K562 (cell line): ENCODE measurements around the gene RPL19. TPM values are rescaled to one million over a fixed set of nuclear protein-coding genes. Genes with fewer than 3 reads are reported as not detected.

Experiments
- ATAC-seq: fragments of 200-7000 bp; cut with Tn5 transposase; 3 replicates; pipeline ENCODE4 v1.9.1; 2020; ENCODE audit warnings: moderate library complexity
- BruUV-seq: library from RNA; stranded (reverse); fragments of 400-500 nt; replicated peaks from 2 replicates; lab custom pipeline; 2021; lab: Mats Ljungman, UMichigan
- CTCF ChIA-PET: fragments of 300-600 bp; formaldehyde crosslinking; extraction: SDS; loops from one replicate; lab custom pipeline; 2021; ENCODE audit warnings: low intra/inter-chr PET ratio; lab: Yijun Ruan, JAX
- POLR2A ChIA-PET: fragments of 300-600, 350-650 bp; sonication (Branson Sonifier 250); formaldehyde crosslinking; extraction: SDS; loops from one replicate; lab custom pipeline; 2021; ENCODE audit warnings: antibody characterized with exemption, inconsistent platforms; lab: Yijun Ruan, JAX
- DNase-seq, 4 experiments: peaks; one replicate each; pipeline versions ENCODE4 v3.0.0 to v3.0.0-alpha.2; 2011 to 2018; ENCODE audit warnings: low spot score in 3 of 4, mixed read lengths in 3 of 4; ENCODE audit errors: extremely low read depth in 1 of 4
- FAIRE-seq: peaks from 2 replicates; lab custom pipeline; 2011; peaks lifted over from hg19 to GRCh38; lab: Jason Lieb, UNC
- H2AFZ ChIP-seq: 2 replicates; pipeline ENCODE4 v1.6.0; 2011; ENCODE audit warnings: low read depth, low read length, control low read depth, inconsistent platforms
- H3K27ac ChIP-seq: fragments of 200-600 bp; 3 replicates; pipeline ENCODE4 v1.8.0; 2011; ENCODE audit warnings: low read depth, mild to moderate bottlenecking, control low read depth, inconsistent platforms, low read length, moderate library complexity, mixed read lengths; ENCODE audit errors: extremely low read depth
- H3K27me3 ChIP-seq, 2 experiments: fragments of 300-600 bp in 1 of 2; 2 replicates in 1 of 2; 3 replicates in 1 of 2; pipeline versions ENCODE4 v1.6.0 to v1.8.0; 2011; ENCODE audit warnings: inconsistent platforms in 2 of 2, low read length in 2 of 2, mild to moderate bottlenecking in 1 of 2, mixed read lengths in 1 of 2, moderate library complexity in 1 of 2; ENCODE audit not compliant: control insufficient read depth in 2 of 2, insufficient read depth in 2 of 2
- H3K36me3 ChIP-seq: fragments of 300-600 bp; 3 replicates; pipeline ENCODE4 v1.8.0; 2011; ENCODE audit warnings: mild to moderate bottlenecking, low read length, inconsistent platforms; ENCODE audit not compliant: control insufficient read depth, insufficient read depth
- H3K4me1 ChIP-seq, 2 experiments: fragments of 200-600 bp in 1 of 2; replicated peaks in 1 of 2; 2 replicates in 1 of 2; 3 replicates in 1 of 2; pipeline versions ENCODE4 v1.5.1 to v1.8.0; 2011; ENCODE audit warnings: inconsistent platforms in 2 of 2, low read length in 2 of 2, mild to moderate bottlenecking in 1 of 2, mixed read lengths in 1 of 2, moderate library complexity in 1 of 2; ENCODE audit not compliant: control insufficient read depth in 2 of 2, insufficient read depth in 2 of 2
- H3K4me2 ChIP-seq: 2 replicates; pipeline ENCODE4 v1.6.1; 2011; ENCODE audit warnings: low read length, control low read depth, inconsistent platforms, mixed read lengths; ENCODE audit not compliant: insufficient read depth
- H3K4me3 ChIP-seq: fragments of 200-600 bp; sonication (generic), shearing (Covaris generic); 2 replicates; pipeline ENCODE4 v1.5.1; 2016; ENCODE audit warnings: control low read depth, inconsistent platforms
- H3K79me2 ChIP-seq: fragments of 200-600 bp; 3 replicates; pipeline ENCODE4 v1.8.0; 2011; ENCODE audit warnings: low read length, inconsistent platforms; ENCODE audit not compliant: control insufficient read depth, insufficient read depth
- H3K9ac ChIP-seq, 2 experiments: 2 replicates each; pipeline versions ENCODE4 v1.6.0 to v1.6.1; 2011; ENCODE audit warnings: low read depth in 2 of 2, low read length in 2 of 2, control low read depth in 1 of 2, inconsistent platforms in 1 of 2, mild to moderate bottlenecking in 1 of 2, mixed read lengths in 1 of 2; ENCODE audit not compliant: insufficient read depth in 1 of 2
- H3K9me1 ChIP-seq: one replicate; pipeline ENCODE4 v1.6.0; 2011; ENCODE audit warnings: inconsistent platforms, mild to moderate bottlenecking, low read length, moderate library complexity; ENCODE audit not compliant: control insufficient read depth, insufficient read depth
- H3K9me3 ChIP-seq: replicated peaks from 2 replicates; pipeline ENCODE4 v1.5.1; 2011; ENCODE audit warnings: low read depth, low read length, inconsistent platforms; ENCODE audit not compliant: control insufficient read depth, insufficient read depth
- H4K20me1 ChIP-seq: replicated peaks from 2 replicates; pipeline ENCODE4 v1.6.1; 2011; ENCODE audit warnings: low read length, inconsistent platforms, mixed read lengths; ENCODE audit not compliant: control insufficient read depth, insufficient read depth
- CXXC5 ChIP-seq: fragments of 250-450 bp; sonication (Bioruptor Pico); IDR thresholded peaks from 2 replicates; pipeline ENCODE4 v1.8.0; 2022; ENCODE audit warnings: inconsistent platforms, mild to moderate bottlenecking, moderate library complexity
- GATAD2B ChIP-seq: fragments of 450-650 bp; IDR thresholded peaks from 2 replicates; pipeline ENCODE4 v1.6.1; 2017; ENCODE audit warnings: mild to moderate bottlenecking, borderline replicate concordance
- KAT7 ChIP-seq: sonication (generic); formaldehyde crosslinking; IDR thresholded peaks from 2 replicates; pipeline ENCODE4 v1.8.0; 2022; ENCODE audit warnings: missing genetic modification reagents, mild to moderate bottlenecking, borderline replicate concordance
- KLF6 ChIP-seq: fragments of 250-450 bp; sonication (Bioruptor Pico); IDR thresholded peaks from 2 replicates; pipeline ENCODE4 v1.4.0; 2020; ENCODE audit warnings: mild to moderate bottlenecking, moderate library complexity, borderline replicate concordance
- WGBS: fragments of 100-300 bp; shearing (Covaris generic); methylation state at CpG from one replicate; pipeline ENCODE4 v1.1.6; 2016; ENCODE audit warnings: low coverage, mixed read lengths; ENCODE audit not compliant: insufficient coverage; ENCODE audit errors: missing lambda C conversion rate; 5-methylcytosine and 5-hydroxymethylcytosine counted together
- in situ Hi-C: fragments of 300-500 bp; cut with MboI; formaldehyde crosslinking; loops from 4 replicates; pipeline ENCODE4 v1.15.0; 2018; ENCODE audit warnings: inconsistent platforms, mixed read lengths
- intact Hi-C: fragments of 100-400 bp; cut with micrococcal nuclease; formaldehyde crosslinking; loops from 2 replicates; pipeline ENCODE4 v1.14.2; 2022
- polyA plus RNA-seq, 8 experiments: library from polyadenylated mRNA; depleted of rRNA in 4 of 8; stranded (reverse) in 5 of 8; unstranded in 3 of 8; fragments of >200 nt; fragmentation: Nextera tagmentation in 2 of 8; fragmentation: Illumina TruSeq in 1 of 8; extraction: Ambion mirVana in 2 of 8; extraction: Trizol in 1 of 8; gene quantifications; 2 replicates each; pipeline versions ENCODE4 v1.2.1 to v1.2.3, GENCODE V29; 2011 to 2014; ENCODE audit warnings: inconsistent platforms in 1 of 8, missing spikeins in 1 of 8
- total RNA-seq, 7 experiments: library from RNA; depleted of rRNA in 6 of 7; stranded (reverse); fragments of >200 nt in 6 of 7; fragmentation: Illumina TruSeq in 2 of 7; extraction: Trizol in 2 of 7; gene quantifications; 2 replicates each; pipeline versions ENCODE4 v1.2.1 to v1.2.3, GENCODE V29; 2011 to 2021; ENCODE audit warnings: low replicate concordance in 1 of 7
- TF ChIP-seq, protein P1 (sequence below): IDR thresholded peaks from 2 replicates; pipeline ENCODE4 v1.6.1; 2011; ENCODE audit not compliant: insufficient read length; ENCODE audit errors: extremely low read depth
- TF ChIP-seq, protein P2 (sequence below): fragments of 450-650 bp; IDR thresholded peaks from 2 replicates; pipeline ENCODE4 v1.6.1; 2016; ENCODE audit warnings: mild to moderate bottlenecking, moderate library complexity

RPL19 gene
- total and polyA plus RNA-seq, 9 of the 15 experiments (the other 6 are each of a cell fraction or from before 2014, with no cell fraction given): 2,263 to 4,614 (median 3,727) TPM

DNA sequence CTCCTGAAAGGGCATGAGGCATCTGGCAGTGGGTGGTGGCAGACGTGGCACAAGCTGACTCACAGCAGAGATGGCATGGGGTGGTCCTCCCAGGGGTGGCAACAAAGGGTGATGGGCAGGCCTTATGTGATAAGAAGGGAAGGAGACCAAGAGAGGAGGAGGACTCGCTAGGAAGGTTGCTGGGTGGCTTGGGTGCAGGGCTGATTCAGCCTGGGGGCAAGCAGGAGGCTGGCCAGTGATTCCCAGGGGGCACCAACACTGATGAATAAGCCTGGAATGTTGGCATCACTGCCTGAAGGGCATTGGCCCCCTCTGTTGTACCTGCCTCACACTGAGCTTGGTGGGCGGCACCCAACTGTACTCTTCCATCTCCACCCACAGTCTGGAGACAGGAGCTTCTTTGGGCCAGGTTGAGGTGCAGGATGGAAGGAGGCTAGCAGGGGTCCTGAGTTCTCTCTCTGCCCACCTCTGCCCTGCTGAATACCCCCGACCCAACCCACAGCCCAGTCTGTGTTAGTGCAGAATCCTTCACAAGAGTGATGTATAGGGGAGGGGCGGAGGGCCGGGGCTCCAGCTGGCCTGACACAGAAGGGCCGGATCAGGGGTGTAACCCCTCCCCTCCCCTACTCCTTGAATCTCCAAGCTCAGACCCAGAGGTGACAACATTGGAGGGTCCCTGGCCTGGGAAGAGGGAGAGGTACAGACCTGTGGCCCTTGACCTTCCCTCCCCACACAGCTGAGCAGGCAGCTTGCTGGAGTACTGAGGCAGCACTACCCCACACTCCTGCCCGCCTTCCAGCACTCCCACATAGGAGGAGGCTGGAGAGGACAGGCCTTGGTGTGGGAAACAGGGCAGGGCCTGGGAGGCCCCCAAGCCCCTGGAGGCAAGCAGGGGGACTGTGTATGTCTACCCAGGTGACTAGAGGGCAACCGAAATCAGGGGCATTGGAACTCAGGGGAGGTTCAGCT lies 23.1 kb downstream of the RPL19 start:
- no peak overlapping the region; a peak in 1 of 4 replicates for H3K9ac ChIP-seq
- H3K4me2 ChIP-seq: no peak overlapping the region
- H3K9me1 ChIP-seq: no peaks in the 10 kb centered on the region
- POLR2A ChIA-PET: interaction anchor here (0.7 to 1.3 kb wide), 3 partner anchors 21 to 513 kb away, joined by 3 read pairs; partner anchors contain the start of gene RPL19
- in situ Hi-C loops: no loop called here
- FAIRE-seq: no peak
- no peak overlapping the region for H3K27ac ChIP-seq
- intact Hi-C loops: no loop called here
- no peak for ATAC-seq
- CTCF ChIA-PET: no interaction called here
- peaks cover 0 to 24% of the 10 kb centered on the region in 2 experiments; a peak in 2 of 5 replicates for H3K4me1 ChIP-seq
- no peak overlapping the region for H2AFZ ChIP-seq
- no peaks in the 10 kb centered on the region for H3K36me3 ChIP-seq
- no peaks in the 10 kb centered on the region for H4K20me1 ChIP-seq
- no peak for DNase-seq
- WGBS: 13% methylated on average over 8 of the region's 9 CpGs
- H3K79me2 ChIP-seq: no peaks in the 10 kb centered on the region
- no peaks in the 10 kb centered on the region for H3K9me3 ChIP-seq
- peaks cover 14 to 50% of the 10 kb centered on the region in 2 experiments; a peak in 4 of 5 replicates for H3K27me3 ChIP-seq
- no peak overlapping the region for H3K4me3 ChIP-seq
- no TSS peak for BruUV-seq
- no peak for TF ChIP-seq GATAD2B
- TF ChIP-seq, protein P1, sequence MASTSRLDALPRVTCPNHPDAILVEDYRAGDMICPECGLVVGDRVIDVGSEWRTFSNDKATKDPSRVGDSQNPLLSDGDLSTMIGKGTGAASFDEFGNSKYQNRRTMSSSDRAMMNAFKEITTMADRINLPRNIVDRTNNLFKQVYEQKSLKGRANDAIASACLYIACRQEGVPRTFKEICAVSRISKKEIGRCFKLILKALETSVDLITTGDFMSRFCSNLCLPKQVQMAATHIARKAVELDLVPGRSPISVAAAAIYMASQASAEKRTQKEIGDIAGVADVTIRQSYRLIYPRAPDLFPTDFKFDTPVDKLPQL: no peak
- TF ChIP-seq KAT7 (CRISPR knock-in tag): no peak
- no peak for TF ChIP-seq KLF6 (CRISPR knock-in tag)
- TF ChIP-seq CXXC5 (CRISPR knock-in tag): no peak
- TF ChIP-seq, protein P2, sequence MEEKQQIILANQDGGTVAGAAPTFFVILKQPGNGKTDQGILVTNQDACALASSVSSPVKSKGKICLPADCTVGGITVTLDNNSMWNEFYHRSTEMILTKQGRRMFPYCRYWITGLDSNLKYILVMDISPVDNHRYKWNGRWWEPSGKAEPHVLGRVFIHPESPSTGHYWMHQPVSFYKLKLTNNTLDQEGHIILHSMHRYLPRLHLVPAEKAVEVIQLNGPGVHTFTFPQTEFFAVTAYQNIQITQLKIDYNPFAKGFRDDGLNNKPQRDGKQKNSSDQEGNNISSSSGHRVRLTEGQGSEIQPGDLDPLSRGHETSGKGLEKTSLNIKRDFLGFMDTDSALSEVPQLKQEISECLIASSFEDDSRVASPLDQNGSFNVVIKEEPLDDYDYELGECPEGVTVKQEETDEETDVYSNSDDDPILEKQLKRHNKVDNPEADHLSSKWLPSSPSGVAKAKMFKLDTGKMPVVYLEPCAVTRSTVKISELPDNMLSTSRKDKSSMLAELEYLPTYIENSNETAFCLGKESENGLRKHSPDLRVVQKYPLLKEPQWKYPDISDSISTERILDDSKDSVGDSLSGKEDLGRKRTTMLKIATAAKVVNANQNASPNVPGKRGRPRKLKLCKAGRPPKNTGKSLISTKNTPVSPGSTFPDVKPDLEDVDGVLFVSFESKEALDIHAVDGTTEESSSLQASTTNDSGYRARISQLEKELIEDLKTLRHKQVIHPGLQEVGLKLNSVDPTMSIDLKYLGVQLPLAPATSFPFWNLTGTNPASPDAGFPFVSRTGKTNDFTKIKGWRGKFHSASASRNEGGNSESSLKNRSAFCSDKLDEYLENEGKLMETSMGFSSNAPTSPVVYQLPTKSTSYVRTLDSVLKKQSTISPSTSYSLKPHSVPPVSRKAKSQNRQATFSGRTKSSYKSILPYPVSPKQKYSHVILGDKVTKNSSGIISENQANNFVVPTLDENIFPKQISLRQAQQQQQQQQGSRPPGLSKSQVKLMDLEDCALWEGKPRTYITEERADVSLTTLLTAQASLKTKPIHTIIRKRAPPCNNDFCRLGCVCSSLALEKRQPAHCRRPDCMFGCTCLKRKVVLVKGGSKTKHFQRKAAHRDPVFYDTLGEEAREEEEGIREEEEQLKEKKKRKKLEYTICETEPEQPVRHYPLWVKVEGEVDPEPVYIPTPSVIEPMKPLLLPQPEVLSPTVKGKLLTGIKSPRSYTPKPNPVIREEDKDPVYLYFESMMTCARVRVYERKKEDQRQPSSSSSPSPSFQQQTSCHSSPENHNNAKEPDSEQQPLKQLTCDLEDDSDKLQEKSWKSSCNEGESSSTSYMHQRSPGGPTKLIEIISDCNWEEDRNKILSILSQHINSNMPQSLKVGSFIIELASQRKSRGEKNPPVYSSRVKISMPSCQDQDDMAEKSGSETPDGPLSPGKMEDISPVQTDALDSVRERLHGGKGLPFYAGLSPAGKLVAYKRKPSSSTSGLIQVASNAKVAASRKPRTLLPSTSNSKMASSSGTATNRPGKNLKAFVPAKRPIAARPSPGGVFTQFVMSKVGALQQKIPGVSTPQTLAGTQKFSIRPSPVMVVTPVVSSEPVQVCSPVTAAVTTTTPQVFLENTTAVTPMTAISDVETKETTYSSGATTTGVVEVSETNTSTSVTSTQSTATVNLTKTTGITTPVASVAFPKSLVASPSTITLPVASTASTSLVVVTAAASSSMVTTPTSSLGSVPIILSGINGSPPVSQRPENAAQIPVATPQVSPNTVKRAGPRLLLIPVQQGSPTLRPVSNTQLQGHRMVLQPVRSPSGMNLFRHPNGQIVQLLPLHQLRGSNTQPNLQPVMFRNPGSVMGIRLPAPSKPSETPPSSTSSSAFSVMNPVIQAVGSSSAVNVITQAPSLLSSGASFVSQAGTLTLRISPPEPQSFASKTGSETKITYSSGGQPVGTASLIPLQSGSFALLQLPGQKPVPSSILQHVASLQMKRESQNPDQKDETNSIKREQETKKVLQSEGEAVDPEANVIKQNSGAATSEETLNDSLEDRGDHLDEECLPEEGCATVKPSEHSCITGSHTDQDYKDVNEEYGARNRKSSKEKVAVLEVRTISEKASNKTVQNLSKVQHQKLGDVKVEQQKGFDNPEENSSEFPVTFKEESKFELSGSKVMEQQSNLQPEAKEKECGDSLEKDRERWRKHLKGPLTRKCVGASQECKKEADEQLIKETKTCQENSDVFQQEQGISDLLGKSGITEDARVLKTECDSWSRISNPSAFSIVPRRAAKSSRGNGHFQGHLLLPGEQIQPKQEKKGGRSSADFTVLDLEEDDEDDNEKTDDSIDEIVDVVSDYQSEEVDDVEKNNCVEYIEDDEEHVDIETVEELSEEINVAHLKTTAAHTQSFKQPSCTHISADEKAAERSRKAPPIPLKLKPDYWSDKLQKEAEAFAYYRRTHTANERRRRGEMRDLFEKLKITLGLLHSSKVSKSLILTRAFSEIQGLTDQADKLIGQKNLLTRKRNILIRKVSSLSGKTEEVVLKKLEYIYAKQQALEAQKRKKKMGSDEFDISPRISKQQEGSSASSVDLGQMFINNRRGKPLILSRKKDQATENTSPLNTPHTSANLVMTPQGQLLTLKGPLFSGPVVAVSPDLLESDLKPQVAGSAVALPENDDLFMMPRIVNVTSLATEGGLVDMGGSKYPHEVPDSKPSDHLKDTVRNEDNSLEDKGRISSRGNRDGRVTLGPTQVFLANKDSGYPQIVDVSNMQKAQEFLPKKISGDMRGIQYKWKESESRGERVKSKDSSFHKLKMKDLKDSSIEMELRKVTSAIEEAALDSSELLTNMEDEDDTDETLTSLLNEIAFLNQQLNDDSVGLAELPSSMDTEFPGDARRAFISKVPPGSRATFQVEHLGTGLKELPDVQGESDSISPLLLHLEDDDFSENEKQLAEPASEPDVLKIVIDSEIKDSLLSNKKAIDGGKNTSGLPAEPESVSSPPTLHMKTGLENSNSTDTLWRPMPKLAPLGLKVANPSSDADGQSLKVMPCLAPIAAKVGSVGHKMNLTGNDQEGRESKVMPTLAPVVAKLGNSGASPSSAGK: no peak
